GM21737 (cell line): ENCODE measurements around the gene SMARCAD1.

Experiments used
- ATAC-seq: cut with Tn5 transposase; IDR thresholded peaks from one replicate; pipeline ENCODE4 v1.9.1; 2021; ENCODE audit warnings: mild to moderate bottlenecking, moderate library complexity; ENCODE audit not compliant: unreplicated experiment

The SMARCAD1 gene, protein sequence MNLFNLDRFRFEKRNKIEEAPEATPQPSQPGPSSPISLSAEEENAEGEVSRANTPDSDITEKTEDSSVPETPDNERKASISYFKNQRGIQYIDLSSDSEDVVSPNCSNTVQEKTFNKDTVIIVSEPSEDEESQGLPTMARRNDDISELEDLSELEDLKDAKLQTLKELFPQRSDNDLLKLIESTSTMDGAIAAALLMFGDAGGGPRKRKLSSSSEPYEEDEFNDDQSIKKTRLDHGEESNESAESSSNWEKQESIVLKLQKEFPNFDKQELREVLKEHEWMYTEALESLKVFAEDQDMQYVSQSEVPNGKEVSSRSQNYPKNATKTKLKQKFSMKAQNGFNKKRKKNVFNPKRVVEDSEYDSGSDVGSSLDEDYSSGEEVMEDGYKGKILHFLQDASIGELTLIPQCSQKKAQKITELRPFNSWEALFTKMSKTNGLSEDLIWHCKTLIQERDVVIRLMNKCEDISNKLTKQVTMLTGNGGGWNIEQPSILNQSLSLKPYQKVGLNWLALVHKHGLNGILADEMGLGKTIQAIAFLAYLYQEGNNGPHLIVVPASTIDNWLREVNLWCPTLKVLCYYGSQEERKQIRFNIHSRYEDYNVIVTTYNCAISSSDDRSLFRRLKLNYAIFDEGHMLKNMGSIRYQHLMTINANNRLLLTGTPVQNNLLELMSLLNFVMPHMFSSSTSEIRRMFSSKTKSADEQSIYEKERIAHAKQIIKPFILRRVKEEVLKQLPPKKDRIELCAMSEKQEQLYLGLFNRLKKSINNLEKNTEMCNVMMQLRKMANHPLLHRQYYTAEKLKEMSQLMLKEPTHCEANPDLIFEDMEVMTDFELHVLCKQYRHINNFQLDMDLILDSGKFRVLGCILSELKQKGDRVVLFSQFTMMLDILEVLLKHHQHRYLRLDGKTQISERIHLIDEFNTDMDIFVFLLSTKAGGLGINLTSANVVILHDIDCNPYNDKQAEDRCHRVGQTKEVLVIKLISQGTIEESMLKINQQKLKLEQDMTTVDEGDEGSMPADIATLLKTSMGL

GRCh38 chr4:94207469-94208224 is at the start of gene SMARCAD1:
Gene SMARCAD1, plus strand, starts transcription at chr4:94207865. Its CDS starts 530 bp downstream, at chr4:94208395.
- ATAC-seq, result peak; percentile 94

DNA sequence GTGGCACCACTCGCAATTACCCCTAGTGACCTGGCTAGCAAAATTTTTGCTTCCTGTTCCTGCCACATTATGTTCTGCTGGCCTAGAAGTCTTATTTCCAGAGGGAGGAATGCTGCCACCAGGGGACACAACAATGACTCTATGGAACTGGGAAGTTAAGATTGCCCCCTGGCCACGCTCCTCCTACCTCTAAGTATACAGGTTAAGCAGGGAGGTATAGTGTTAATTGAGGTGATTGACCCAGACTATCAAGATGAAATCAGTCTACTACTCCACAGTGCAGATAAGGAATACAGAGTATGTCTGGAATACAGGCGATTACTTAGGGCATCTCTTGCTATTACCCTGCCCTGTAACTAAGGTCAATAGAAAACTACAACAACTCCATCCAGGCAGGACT is 48.8 kb upstream of the SMARCAD1 start:
- no peak for ATAC-seq

DNA sequence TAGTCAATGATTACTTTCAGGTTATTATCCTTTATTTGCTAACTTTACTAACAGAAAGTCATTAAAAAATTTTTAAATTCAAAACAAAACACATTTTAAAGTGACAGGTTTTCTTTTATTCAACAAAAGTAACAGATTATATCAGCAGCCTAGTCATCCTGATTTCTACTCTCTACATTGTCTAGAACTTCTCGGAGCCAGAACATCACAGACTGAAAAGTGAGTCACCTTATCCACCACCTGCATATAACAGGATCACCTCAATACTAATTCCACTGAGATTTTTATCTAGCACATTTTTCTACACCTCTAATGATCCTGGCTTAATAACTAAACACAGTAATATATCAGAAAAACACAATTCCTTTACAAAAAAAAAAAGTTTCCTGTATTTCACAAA is 47.9 kb upstream of the SMARCAD1 start:
- no peak for ATAC-seq

GRCh38 chr4:94160774-94161173 is 46.9 kb upstream of the SMARCAD1 start:
- ATAC-seq, result no peak

DNA sequence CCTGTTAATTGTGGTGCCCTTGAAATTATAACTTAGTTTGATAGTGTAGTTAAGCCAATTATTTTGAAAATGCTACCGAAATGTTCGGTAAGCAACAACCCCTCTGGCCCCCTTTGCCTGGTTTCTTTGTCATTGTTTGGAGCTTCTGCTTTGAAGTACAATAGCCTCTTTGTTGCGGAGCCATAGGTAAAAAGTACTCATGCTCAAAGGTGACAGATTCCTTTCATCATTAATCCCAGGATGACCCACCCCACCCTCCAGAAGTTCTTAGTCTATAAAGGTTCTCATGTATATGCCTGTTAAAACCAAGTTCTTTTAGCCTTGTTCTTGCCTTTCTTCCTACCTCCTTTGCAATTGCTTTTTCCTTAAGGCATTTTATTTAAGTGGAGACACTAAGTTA is 42.4 kb upstream of the SMARCAD1 start:
- no peak for ATAC-seq

GRCh38 chr4:94168321-94168720 is 39.3 kb upstream of the SMARCAD1 start:
- ATAC-seq, result no peak

GRCh38 chr4:94169803-94170372 is 37.8 kb upstream of the SMARCAD1 start:
- ATAC-seq, result no peak

DNA sequence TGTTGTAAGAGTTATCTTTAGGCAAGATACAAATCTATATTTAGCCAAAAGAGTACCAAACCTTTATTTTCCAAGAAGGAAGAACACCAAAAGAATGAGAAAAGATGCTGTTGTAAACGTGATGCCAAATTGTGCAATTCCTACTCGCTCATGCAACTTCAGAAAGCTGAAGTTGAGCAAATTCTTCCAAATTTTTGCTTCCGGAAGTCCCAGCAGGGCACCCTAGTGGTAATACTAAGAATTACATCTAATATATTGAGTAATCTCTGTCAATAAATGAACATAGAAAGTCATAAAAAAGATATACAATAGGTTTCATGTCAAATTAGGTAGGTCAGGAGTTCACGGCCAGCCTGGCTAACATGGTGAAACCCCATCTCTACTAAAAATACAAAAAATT is 36.0 kb upstream of the SMARCAD1 start:
- no peak for ATAC-seq

DNA sequence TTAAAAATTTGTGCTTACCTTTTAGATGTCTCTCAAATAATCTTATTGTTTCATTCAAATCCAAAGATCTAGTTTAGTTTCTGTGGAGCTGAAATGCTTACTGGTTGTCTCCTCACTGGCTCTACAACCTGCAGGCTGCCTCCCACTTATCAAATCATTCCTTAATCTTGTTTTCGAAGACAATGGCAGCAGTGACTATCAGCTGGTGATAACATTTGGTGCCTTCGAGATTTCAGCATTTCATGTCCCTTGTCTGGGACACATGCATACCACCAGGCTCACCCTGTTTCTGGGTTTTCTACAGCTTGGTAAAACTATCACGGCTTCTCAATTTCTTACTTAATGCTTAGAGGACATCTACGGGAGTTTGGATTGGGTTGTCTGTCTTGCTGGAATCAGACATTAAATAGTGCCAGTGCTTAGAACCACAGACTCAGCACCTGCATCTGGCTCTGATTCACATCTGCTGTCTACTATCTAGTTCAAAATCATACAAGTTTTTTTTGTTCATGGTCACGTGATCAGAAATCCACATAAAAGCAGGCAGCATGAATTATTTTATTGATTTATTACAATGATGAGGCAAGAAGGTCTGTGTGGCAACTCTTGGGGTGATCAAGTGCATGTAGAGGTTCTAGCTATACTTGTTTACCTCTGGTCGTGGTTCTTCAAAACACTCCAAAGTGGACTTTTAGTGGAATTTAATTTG is 32.0 kb upstream of the SMARCAD1 start:
- ATAC-seq, result no peak

DNA sequence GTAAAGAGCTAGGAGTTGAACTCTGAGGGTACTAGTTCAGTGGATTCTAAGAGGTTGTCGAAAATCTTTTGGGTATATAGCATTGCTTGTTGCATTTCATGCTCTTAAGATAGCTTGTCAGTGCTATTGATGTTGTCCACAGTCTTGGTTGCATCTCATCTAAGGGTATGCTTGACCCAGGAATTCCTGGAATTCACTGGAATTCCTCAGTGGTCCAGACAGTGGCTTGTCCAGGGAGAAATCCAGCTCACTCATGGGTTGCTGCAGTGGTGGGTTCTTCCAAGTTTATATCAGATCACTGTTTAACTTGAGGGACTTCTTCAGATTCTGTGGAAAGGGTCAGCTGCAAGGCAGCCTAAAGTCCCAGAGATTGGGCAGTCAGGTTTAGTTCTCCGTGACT is 29.8 kb upstream of the SMARCAD1 start:
- ATAC-seq, result no peak

DNA sequence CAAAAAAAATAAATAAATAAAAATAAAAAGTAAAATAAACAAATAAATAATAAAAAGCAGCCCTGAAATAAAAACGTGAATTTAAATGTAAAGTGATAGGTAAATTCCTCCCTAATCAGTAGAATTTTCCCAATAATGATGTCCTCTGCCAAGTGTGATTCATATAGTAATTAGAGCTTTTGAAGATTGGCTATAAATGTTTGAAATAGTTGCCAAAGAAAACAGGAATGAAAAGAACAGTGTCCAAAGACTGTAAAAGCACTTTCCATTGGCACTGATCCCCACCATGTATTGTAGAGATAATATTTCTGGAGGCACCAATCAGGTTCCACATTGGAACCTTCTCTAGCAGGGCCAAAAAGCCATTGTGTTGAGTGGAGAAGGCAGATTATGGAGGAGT is 25.9 kb upstream of the SMARCAD1 start:
- ATAC-seq, result no peak

GRCh38 chr4:94202769-94203168 is 4.9 kb upstream of the SMARCAD1 start:
- ATAC-seq, result no peak

- ATAC-seq, result no peak
Observed at GRCh38 chr4:94208266-94208665, 601 bp downstream of the SMARCAD1 start.

DNA sequence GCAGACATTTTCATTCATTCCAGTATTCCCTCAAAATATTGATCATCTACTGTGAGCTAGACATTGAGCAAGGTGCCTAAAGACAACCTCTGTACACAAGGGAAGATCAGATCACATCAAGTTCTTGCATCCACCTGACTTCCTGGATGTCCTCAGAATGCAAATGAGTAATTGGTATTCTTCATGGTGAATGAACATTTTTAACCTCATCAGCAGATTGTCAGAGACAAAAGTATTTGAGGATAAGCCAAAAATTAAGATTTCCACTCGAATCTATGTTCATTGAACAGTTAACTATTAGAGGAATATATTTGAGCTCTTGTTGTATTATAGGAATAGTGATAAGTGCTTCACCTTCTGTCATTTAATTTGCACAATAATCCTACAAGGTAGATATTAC is 1.3 kb downstream of the SMARCAD1 start:
- ATAC-seq, result no peak

GRCh38 chr4:94211861-94212260 is 4.2 kb downstream of the SMARCAD1 start:
- no peak for ATAC-seq

GRCh38 chr4:94214703-94215319 is 7.1 kb downstream of the SMARCAD1 start:
- no peak for ATAC-seq

GRCh38 chr4:94216394-94216793 is 8.7 kb downstream of the SMARCAD1 start:
- no peak for ATAC-seq

DNA sequence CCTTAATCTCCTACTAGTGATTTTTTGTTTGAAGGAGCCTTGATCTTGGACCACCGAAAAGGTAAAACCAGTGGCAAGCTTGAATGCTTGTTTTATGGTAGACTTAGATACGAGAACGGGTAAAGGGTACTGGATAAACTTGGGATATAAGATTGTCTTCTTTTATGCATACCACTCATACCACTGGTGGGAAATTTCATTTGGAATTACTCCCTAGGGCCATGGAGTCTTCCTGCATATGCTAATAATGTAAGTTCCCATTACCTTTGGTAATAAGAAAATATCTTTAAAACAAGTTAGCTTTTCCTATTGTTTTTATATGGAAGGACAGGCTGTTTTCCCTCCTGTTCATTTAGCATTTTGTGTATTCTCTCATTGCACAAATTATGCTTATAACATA is 11.7 kb downstream of the SMARCAD1 start:
- no peak for ATAC-seq

DNA sequence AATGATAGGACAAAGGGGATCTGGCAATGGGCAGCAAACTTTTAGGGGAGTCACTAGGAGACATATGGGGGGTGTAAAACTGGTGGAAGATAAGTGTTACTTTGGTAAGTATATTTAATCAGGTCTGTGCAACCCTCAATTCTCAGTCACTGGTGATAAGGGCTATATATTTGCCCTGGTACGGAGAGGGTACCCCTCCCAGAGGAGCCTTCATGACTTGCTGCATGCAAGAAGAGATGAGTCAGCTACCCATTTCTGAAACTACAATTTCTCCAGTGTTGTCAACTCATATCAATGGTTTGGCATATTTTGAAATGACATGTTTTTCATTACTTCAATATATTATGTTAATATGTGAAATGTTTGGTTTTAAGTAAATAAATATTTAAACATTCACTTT is 14.3 kb downstream of the SMARCAD1 start:
- no peak for ATAC-seq

GRCh38 chr4:94225449-94225848 is 17.8 kb downstream of the SMARCAD1 start:
- no peak for ATAC-seq
